DOHH2 (cell line): ENCODE results near the gene C9orf50.

Experiments used
- H3F3A ChIP-seq: fragments of 200-600 bp; sonication (generic), shearing (Covaris generic); 2 replicates; pipeline ENCODE4 v1.6.0; 2016; ENCODE audit warnings: antibody characterized with exemption, mild to moderate bottlenecking; ENCODE audit not compliant: control insufficient read depth, insufficient read depth
- H3K27ac ChIP-seq: fragments of 200-600 bp; sonication (generic); 2 replicates; pipeline ENCODE4 v1.5.1; 2014; ENCODE audit warnings: low read depth, mild to moderate bottlenecking, low read length, moderate library complexity
- H3K27me3 ChIP-seq: fragments of 200-600 bp; sonication (generic); 2 replicates; pipeline ENCODE4 v1.6.1; 2014; ENCODE audit warnings: mild to moderate bottlenecking, low read length, mixed read lengths; ENCODE audit not compliant: control insufficient read depth
- H3K36me3 ChIP-seq: fragments of 200-600 bp; sonication (generic); 2 replicates; pipeline ENCODE4 v1.6.1; 2014; ENCODE audit warnings: mild to moderate bottlenecking, low read length, moderate library complexity, mixed read lengths; ENCODE audit not compliant: control insufficient read depth
- H3K4me1 ChIP-seq: fragments of 200-600 bp; sonication (generic); 2 replicates; pipeline ENCODE4 v1.6.1; 2014; ENCODE audit warnings: mild to moderate bottlenecking, low read length, mixed read lengths; ENCODE audit not compliant: control insufficient read depth
- H3K4me2 ChIP-seq: fragments of 200-600 bp; sonication (generic); 2 replicates; pipeline ENCODE4 v1.6.0; 2014; ENCODE audit warnings: mild to moderate bottlenecking, low read length, moderate library complexity
- H3K4me3 ChIP-seq: fragments of 200-600 bp; sonication (generic); 2 replicates; pipeline ENCODE4 v1.5.1; 2014; ENCODE audit warnings: mild to moderate bottlenecking, low read length, mixed read lengths
- H3K79me2 ChIP-seq: fragments of 200-600 bp; sonication (generic); 2 replicates; pipeline ENCODE4 v1.6.1; 2014; ENCODE audit warnings: mild to moderate bottlenecking, low read length, mixed read lengths; ENCODE audit not compliant: control insufficient read depth
- H3K9me2 ChIP-seq: fragments of 200-600 bp; sonication (generic); replicated peaks from 2 replicates; pipeline ENCODE4 v1.6.1; 2014; ENCODE audit warnings: mild to moderate bottlenecking, low read length, mixed read lengths; ENCODE audit not compliant: control insufficient read depth
- H3K9me3 ChIP-seq: fragments of 200-600 bp; sonication (generic); 2 replicates; pipeline ENCODE4 v1.6.1; 2014; ENCODE audit warnings: antibody characterized with exemption, low read length, mixed read lengths; ENCODE audit not compliant: control insufficient read depth, insufficient read depth
- H4K20me1 ChIP-seq: fragments of 200-600 bp; sonication (generic); 2 replicates; pipeline ENCODE4 v1.6.0; 2014; ENCODE audit warnings: low read depth, mild to moderate bottlenecking, antibody characterized with exemption, low read length, moderate library complexity; ENCODE audit not compliant: control insufficient read depth, insufficient read depth
- CTCF ChIP-seq: fragments of 200-600 bp; sonication (generic); IDR thresholded peaks from one replicate; pipeline ENCODE4 v1.5.1; 2014; ENCODE audit warnings: antibody characterized with exemption, mild to moderate bottlenecking, low read depth, low read length; ENCODE audit not compliant: poor library complexity, severe bottlenecking
- EZH2phosphoT487 ChIP-seq: fragments of 200-600 bp; sonication (generic); IDR thresholded peaks from 2 replicates; pipeline ENCODE4 v1.6.1; 2017; ENCODE audit warnings: borderline replicate concordance, mild to moderate bottlenecking, antibody characterized with exemption, low read length, moderate library complexity, mixed read lengths

Gene C9orf50

GRCh38 chr9:129649726-129650679 lies 29.1 kb upstream of the C9orf50 start:
- no peaks in the 10 kb centered on the region for H3K36me3 ChIP-seq
- no peak for TF ChIP-seq EZH2phosphoT487
- TF ChIP-seq CTCF: no peak
- H3K4me2 ChIP-seq: no peak overlapping the region
- no peaks in the 10 kb centered on the region for H3F3A ChIP-seq
- H3K9me3 ChIP-seq: no peaks in the 10 kb centered on the region
- no peaks in the 10 kb centered on the region for H4K20me1 ChIP-seq
- H3K9me2 ChIP-seq: no peaks in the 10 kb centered on the region
- H3K79me2 ChIP-seq: no peaks in the 10 kb centered on the region
- H3K4me3 ChIP-seq: no peak overlapping the region
- H3K27ac ChIP-seq: no peak overlapping the region
- no peaks in the 10 kb centered on the region for H3K27me3 ChIP-seq
- H3K4me1 ChIP-seq: no peaks in the 10 kb centered on the region

- no peak for TF ChIP-seq CTCF
- TF ChIP-seq EZH2phosphoT487: no peak
- H3F3A ChIP-seq: no peaks in the 10 kb centered on the region
- no peaks in the 10 kb centered on the region for H4K20me1 ChIP-seq
- no peaks in the 10 kb centered on the region for H3K79me2 ChIP-seq
- no peaks in the 10 kb centered on the region for H3K9me3 ChIP-seq
- no peaks in the 10 kb centered on the region for H3K27me3 ChIP-seq
- H3K27ac ChIP-seq: no peak overlapping the region
- no peak overlapping the region for H3K4me2 ChIP-seq
- H3K4me1 ChIP-seq: no peaks in the 10 kb centered on the region
- H3K4me3 ChIP-seq: no peak overlapping the region
- no peaks in the 10 kb centered on the region for H3K36me3 ChIP-seq
- H3K9me2 ChIP-seq: no peaks in the 10 kb centered on the region
These were observed 27.8 kb upstream of the C9orf50 start for GRCh38 chr9:129648764-129649115.

- H3K79me2 ChIP-seq: no peaks in the 10 kb centered on the region
- H3K4me2 ChIP-seq: no peak overlapping the region
- TF ChIP-seq EZH2phosphoT487 (no peak), CTCF (no peak)
- no peaks in the 10 kb centered on the region for H3K9me2 ChIP-seq
- no peaks in the 10 kb centered on the region for H3K36me3 ChIP-seq
- no peaks in the 10 kb centered on the region for H3F3A ChIP-seq
- no peaks in the 10 kb centered on the region for H4K20me1 ChIP-seq
- no peak overlapping the region for H3K27ac ChIP-seq
- H3K4me3 ChIP-seq: no peak overlapping the region
- no peaks in the 10 kb centered on the region for H3K4me1 ChIP-seq
- H3K27me3 ChIP-seq: no peaks in the 10 kb centered on the region
- H3K9me3 ChIP-seq: no peaks in the 10 kb centered on the region
These were observed 27.3 kb upstream of the C9orf50 start for GRCh38 chr9:129648092-129648763.
